Measurements from ENCODE around the gene MAP2K5.

DNA sequence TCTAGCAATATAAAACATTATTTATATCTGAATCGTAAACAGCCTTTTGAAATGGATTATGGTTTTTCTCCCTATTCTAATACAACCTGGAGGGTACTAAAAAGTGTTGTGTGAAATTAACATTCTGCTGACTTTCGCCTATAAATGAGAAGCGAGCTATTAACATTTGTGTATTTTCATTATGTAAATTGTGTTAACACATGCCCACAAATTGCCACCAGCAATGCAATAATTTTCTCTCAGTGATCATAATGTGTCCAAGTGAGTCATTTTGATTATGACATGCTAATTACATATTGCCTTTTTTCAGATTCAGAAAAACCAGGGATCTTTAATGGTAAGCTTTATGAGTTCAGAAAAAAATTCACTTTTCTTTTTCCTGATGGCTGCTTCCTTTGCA is 205.4 kb downstream of the MAP2K5 start:
- TF ChIP-seq, protein P1, sequence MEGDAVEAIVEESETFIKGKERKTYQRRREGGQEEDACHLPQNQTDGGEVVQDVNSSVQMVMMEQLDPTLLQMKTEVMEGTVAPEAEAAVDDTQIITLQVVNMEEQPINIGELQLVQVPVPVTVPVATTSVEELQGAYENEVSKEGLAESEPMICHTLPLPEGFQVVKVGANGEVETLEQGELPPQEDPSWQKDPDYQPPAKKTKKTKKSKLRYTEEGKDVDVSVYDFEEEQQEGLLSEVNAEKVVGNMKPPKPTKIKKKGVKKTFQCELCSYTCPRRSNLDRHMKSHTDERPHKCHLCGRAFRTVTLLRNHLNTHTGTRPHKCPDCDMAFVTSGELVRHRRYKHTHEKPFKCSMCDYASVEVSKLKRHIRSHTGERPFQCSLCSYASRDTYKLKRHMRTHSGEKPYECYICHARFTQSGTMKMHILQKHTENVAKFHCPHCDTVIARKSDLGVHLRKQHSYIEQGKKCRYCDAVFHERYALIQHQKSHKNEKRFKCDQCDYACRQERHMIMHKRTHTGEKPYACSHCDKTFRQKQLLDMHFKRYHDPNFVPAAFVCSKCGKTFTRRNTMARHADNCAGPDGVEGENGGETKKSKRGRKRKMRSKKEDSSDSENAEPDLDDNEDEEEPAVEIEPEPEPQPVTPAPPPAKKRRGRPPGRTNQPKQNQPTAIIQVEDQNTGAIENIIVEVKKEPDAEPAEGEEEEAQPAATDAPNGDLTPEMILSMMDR (IDR thresholded peaks at IDR 0.05; ENCODE audit: low read depth, low read length, missing input control): no peak
- TF ChIP-seq, protein P2, sequence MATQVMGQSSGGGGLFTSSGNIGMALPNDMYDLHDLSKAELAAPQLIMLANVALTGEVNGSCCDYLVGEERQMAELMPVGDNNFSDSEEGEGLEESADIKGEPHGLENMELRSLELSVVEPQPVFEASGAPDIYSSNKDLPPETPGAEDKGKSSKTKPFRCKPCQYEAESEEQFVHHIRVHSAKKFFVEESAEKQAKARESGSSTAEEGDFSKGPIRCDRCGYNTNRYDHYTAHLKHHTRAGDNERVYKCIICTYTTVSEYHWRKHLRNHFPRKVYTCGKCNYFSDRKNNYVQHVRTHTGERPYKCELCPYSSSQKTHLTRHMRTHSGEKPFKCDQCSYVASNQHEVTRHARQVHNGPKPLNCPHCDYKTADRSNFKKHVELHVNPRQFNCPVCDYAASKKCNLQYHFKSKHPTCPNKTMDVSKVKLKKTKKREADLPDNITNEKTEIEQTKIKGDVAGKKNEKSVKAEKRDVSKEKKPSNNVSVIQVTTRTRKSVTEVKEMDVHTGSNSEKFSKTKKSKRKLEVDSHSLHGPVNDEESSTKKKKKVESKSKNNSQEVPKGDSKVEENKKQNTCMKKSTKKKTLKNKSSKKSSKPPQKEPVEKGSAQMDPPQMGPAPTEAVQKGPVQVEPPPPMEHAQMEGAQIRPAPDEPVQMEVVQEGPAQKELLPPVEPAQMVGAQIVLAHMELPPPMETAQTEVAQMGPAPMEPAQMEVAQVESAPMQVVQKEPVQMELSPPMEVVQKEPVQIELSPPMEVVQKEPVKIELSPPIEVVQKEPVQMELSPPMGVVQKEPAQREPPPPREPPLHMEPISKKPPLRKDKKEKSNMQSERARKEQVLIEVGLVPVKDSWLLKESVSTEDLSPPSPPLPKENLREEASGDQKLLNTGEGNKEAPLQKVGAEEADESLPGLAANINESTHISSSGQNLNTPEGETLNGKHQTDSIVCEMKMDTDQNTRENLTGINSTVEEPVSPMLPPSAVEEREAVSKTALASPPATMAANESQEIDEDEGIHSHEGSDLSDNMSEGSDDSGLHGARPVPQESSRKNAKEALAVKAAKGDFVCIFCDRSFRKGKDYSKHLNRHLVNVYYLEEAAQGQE (IDR thresholded peaks at IDR 0.05): no peak
- TF ChIP-seq, protein P3, sequence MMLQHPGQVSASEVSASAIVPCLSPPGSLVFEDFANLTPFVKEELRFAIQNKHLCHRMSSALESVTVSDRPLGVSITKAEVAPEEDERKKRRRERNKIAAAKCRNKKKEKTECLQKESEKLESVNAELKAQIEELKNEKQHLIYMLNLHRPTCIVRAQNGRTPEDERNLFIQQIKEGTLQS (IDR thresholded peaks at IDR 0.05): no peak
- TF ChIP-seq FOXA1 (IDR thresholded peaks at IDR 0.05) (no peak), JUND (IDR thresholded peaks at IDR 0.05) (no peak)

Data from liver (tissue), 3 donors.